ENCODE results near the gene ABCE1.

GRCh38 chr4:145071560-145071959, 26.6 kb upstream of the ABCE1 start:
- TF ChIP-seq CTCF (conservative IDR thresholded peaks at IDR 0.05; ENCODE audit: low read depth in 2 of 2) (no peak), POLR2AphosphoS5 (IDR thresholded peaks at IDR 0.05; ENCODE audit: low read depth) (no peak), EZH2phosphoT487 (IDR thresholded peaks at IDR 0.05; ENCODE audit: unreplicated experiment) (no peak), EZH2 (IDR thresholded peaks at IDR 0.05; ENCODE audit: low read depth, unreplicated experiment) (no peak)
